ENCODE measurements around the gene GPC5.

DNA sequence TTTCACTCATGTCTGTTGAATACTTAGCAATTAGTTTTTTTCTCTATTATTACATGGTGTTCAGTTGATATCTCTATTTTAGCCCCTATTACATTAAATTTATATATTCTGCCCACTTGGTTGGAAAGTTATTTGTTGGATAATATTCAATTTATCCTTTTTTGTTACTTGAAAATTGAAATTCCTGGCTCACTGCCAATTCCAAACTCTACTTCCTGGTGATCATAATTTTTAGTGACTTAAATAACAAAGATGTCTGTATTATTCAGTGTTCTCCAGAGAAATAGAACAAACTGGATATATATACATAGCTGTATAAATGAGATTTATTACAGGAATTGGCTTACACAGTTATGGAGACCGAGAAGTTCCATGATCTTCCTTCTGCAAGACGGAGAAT is 93.6 kb downstream of the GPC5 start:
- no peak for TF ChIP-seq EP300 (IDR thresholded peaks at IDR 0.05; ENCODE audit: borderline replicate concordance)
- TF ChIP-seq CREB1 (IDR thresholded peaks at IDR 0.05; ENCODE audit: low read depth): no peak
- no peak for TF ChIP-seq TAF1 (IDR thresholded peaks at IDR 0.05; ENCODE audit: low read depth)
- TF ChIP-seq, protein P1, sequence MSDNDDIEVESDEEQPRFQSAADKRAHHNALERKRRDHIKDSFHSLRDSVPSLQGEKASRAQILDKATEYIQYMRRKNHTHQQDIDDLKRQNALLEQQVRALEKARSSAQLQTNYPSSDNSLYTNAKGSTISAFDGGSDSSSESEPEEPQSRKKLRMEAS (IDR thresholded peaks at IDR 0.05): no peak
